ENCODE data around the gene ANO10.

DNA sequence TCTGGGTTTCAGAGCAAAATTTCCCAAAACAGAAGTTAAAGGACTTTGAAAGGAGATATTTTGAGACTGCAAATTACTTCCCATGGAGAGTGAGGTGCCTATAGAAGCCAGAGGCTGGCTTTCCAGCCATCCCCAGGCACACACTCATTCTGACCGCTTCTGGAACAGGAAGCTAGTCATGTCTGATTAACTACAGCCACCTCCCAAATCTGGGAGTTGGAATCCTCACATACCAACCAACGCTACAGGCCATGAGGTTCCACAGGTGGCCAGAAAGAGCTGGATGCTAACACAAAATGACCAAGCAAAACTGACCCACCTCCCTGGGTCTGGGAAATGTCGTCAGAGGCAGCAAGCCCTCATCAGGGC lies 248.3 kb downstream of the ANO10 start:
- TF ChIP-seq SP7 (tag by site-specific recombination; IDR thresholded peaks at IDR 0.05) (no peak), KLF16 (tag by site-specific recombination; IDR thresholded peaks at IDR 0.05) (no peak), ZNF670 (tag by site-specific recombination; IDR thresholded peaks at IDR 0.05; ENCODE audit: low read depth) (no peak), ZNF416 (tag by site-specific recombination; IDR thresholded peaks at IDR 0.05) (no peak), PRDM1 (tag by site-specific recombination; IDR thresholded peaks at IDR 0.05) (no peak), SETDB1 (IDR thresholded peaks at IDR 0.05; ENCODE audit: insufficient read length, low read length) (no peak), PRDM4 (tag by site-specific recombination; IDR thresholded peaks at IDR 0.05) (no peak), TCF7L2 (IDR thresholded peaks at IDR 0.05; ENCODE audit: borderline replicate concordance, low read depth, low read length) (no peak), ZNF274 (IDR thresholded peaks at IDR 0.05; ENCODE audit: low read length) (no peak), ZNF274 (tag by site-specific recombination; IDR thresholded peaks at IDR 0.05; ENCODE audit: borderline replicate concordance) (no peak), HOXA7 (CRISPR knock-in tag; IDR thresholded peaks at IDR 0.05; ENCODE audit: borderline replicate concordance) (no peak)
- TF ChIP-seq, protein P1, sequence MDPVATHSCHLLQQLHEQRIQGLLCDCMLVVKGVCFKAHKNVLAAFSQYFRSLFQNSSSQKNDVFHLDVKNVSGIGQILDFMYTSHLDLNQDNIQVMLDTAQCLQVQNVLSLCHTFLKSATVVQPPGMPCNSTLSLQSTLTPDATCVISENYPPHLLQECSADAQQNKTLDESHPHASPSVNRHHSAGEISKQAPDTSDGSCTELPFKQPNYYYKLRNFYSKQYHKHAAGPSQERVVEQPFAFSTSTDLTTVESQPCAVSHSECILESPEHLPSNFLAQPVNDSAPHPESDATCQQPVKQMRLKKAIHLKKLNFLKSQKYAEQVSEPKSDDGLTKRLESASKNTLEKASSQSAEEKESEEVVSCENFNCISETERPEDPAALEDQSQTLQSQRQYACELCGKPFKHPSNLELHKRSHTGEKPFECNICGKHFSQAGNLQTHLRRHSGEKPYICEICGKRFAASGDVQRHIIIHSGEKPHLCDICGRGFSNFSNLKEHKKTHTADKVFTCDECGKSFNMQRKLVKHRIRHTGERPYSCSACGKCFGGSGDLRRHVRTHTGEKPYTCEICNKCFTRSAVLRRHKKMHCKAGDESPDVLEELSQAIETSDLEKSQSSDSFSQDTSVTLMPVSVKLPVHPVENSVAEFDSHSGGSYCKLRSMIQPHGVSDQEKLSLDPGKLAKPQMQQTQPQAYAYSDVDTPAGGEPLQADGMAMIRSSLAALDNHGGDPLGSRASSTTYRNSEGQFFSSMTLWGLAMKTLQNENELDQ (tag by site-specific recombination; IDR thresholded peaks at IDR 0.05; ENCODE audit: low read depth): no peak
- TF ChIP-seq, protein P2, sequence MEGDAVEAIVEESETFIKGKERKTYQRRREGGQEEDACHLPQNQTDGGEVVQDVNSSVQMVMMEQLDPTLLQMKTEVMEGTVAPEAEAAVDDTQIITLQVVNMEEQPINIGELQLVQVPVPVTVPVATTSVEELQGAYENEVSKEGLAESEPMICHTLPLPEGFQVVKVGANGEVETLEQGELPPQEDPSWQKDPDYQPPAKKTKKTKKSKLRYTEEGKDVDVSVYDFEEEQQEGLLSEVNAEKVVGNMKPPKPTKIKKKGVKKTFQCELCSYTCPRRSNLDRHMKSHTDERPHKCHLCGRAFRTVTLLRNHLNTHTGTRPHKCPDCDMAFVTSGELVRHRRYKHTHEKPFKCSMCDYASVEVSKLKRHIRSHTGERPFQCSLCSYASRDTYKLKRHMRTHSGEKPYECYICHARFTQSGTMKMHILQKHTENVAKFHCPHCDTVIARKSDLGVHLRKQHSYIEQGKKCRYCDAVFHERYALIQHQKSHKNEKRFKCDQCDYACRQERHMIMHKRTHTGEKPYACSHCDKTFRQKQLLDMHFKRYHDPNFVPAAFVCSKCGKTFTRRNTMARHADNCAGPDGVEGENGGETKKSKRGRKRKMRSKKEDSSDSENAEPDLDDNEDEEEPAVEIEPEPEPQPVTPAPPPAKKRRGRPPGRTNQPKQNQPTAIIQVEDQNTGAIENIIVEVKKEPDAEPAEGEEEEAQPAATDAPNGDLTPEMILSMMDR (tag by site-specific recombination; IDR thresholded peaks at IDR 0.05): no peak
- TF ChIP-seq, protein P3, sequence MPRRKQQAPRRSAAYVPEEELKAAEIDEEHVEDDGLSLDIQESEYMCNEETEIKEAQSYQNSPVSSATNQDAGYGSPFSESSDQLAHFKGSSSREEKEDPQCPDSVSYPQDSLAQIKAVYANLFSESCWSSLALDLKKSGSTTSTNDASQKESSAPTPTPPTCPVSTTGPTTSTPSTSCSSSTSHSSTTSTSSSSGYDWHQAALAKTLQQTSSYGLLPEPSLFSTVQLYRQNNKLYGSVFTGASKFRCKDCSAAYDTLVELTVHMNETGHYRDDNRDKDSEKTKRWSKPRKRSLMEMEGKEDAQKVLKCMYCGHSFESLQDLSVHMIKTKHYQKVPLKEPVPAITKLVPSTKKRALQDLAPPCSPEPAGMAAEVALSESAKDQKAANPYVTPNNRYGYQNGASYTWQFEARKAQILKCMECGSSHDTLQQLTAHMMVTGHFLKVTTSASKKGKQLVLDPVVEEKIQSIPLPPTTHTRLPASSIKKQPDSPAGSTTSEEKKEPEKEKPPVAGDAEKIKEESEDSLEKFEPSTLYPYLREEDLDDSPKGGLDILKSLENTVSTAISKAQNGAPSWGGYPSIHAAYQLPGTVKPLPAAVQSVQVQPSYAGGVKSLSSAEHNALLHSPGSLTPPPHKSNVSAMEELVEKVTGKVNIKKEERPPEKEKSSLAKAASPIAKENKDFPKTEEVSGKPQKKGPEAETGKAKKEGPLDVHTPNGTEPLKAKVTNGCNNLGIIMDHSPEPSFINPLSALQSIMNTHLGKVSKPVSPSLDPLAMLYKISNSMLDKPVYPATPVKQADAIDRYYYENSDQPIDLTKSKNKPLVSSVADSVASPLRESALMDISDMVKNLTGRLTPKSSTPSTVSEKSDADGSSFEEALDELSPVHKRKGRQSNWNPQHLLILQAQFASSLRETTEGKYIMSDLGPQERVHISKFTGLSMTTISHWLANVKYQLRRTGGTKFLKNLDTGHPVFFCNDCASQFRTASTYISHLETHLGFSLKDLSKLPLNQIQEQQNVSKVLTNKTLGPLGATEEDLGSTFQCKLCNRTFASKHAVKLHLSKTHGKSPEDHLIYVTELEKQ (tag by site-specific recombination; IDR thresholded peaks at IDR 0.05; ENCODE audit: borderline replicate concordance): no peak
